LNCaP clone FGC (cell line): ENCODE measurements around the gene YY1.
"Not testable (repeated sequence)": the region's sequence is repeated elsewhere in the genome, so short reads cannot be mapped to it uniquely, and the experiment has no call there.

Experiments
- DNase-seq: peaks from one replicate; pipeline ENCODE4 v3.0.0-alpha.2; 2011; ENCODE audit warnings: low read depth
- H3K4me3 ChIP-seq: 2 replicates; pipeline ENCODE4 v1.5.1; 2011; ENCODE audit warnings: mild to moderate bottlenecking, low read depth, low read length, control low read depth
- CTCF ChIP-seq: IDR thresholded peaks from 2 replicates; pipeline ENCODE4 v1.5.1; 2012; ENCODE audit warnings: mild to moderate bottlenecking; ENCODE audit not compliant: control insufficient read depth, insufficient read depth; ENCODE audit errors: extremely low read depth

The YY1 gene

GRCh38 chr14:100305324-100306100, 66.6 kb downstream of the YY1 start:
- TF ChIP-seq CTCF, result no peak
- peak overlapping the region; percentile 76 for H3K4me3 ChIP-seq
- no peak for DNase-seq

DNA sequence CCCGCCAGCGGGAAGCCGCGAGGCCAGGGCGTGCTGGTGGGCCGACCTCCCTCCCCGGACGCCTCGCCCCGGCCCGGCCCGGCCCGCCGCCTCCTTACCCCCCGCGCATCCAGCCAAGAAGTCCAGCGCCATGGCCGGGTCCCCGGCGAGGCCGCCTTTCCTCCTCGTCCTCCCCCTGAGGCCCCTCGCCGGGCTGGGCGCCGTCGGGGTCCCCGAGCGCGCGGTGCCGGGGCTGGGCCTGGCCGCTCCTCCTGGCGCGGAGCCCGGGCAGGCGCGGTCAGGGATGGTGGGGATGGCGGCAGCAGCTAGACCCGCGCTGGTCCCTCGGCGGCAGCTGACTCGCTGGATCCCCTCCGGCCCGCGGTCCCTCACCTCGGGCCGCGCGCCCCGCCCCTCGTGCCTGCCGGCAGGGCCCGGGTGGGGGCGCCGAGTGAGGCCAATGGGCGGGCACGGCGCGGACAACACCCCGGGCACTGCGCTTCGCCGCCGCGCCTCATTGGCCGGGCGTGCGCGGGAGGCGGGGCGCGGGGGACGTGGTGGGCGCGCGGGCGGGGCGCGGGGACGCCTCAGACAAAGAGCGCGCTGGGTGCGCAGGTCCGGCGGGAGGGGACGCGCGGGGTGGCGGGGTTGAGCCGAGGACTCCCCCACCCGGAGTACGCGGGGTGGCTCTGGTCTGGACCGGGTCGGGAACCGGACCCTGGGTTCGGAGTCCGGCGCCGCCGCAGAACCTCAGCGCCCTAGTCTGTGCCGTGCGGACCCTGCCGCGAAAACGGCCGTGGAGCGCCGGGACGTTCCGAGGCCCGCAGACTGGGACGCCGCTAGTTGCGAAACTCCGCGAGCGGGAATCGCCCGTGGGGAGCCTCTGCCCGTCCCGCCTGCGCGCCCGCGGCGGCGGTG, 67.4 kb downstream of the YY1 start, which contains the start of gene SLC25A29:
SLC25A29 (minus strand) TSS at position 344 of the 897 bp plus-strand sequence; CDS start at position 132, 212 bp downstream.
- peak; percentile 23 for DNase-seq
- TF ChIP-seq CTCF, result no peak
- H3K4me3 ChIP-seq, result peak within 1 kb of the TSS; percentile 76

GRCh38 chr14:100306998-100307765, 68.2 kb downstream of the YY1 start:
- no peak for DNase-seq
- no peak for TF ChIP-seq CTCF
- peak overlapping the region; percentile 76 for H3K4me3 ChIP-seq

- H3K4me3 ChIP-seq, result peak overlapping the region; percentile 76
- peak; percentile 17 for DNase-seq
Measured at GRCh38 chr14:100307766-100308426, 69.0 kb downstream of the YY1 start.

GRCh38 chr14:100308427-100308792, 69.5 kb downstream of the YY1 start:
- not testable (repeated sequence) for H3K4me3 ChIP-seq, DNase-seq

More at GRCh38 chr14:100307766-100308426, 69.0 kb downstream of the YY1 start:
- no peak for TF ChIP-seq CTCF

GRCh38 chr14:100309028-100309737, 70.2 kb downstream of the YY1 start:
- no peak for DNase-seq
- TF ChIP-seq CTCF, result no peak

DNA sequence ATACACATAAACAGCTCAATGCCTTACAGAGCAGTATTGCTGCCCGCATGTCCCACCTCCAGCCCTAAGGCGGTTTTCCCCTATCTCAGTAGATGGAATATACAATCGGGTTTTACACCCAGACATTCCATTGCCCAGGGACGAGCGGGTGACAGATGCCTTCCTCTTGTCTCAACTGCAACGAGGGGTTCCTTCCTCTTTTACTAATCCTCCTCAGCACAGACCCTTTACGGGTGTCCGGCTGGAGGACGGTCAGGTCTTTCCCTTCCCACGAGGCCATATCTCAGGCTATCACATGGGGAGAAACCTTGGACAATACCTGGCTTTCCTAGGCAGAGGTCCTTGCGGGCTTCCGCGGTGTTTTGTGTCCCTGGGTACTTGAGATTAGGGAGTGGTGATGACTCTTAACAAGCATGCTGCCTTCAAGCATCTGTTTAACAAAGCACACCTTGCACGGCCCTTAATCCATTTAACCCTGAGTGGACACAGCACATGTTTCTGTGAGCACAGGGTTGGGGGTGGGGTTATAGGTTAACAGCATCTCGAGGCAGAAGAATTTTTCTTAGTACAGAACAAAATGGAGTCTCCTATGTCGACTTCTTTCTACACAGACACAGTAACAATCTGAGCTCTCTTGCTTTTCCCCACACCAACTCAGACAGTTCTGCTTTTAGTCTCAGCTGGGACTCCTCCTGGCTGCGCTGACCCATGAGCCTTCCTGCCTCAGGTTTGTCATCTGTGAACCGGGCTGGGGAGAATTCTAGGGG, 73.3 kb downstream of the YY1 start:
- H3K4me3 ChIP-seq, DNase-seq: not testable (repeated sequence)

More at GRCh38 chr14:100309028-100309737, 70.2 kb downstream of the YY1 start:
- H3K4me3 ChIP-seq, result no peak overlapping the region
